Trophoblast cell (in vitro differentiated cells and primary cell): ENCODE measurements around the gene METRNL.

Source experiments
- DNase-seq, 2 donors: peaks; one replicate each; pipeline ENCODE4 v3.0.0-alpha.2; 2016
- H2AFZ ChIP-seq: 2 replicates; pipeline ENCODE4 v1.6.1; 2013; ENCODE audit warnings: low read length, moderate library complexity, mild to moderate bottlenecking; ENCODE audit not compliant: insufficient read depth, poor library complexity
- H2AK5ac ChIP-seq: 2 replicates; pipeline ENCODE4 v1.6.1; 2013; ENCODE audit warnings: mild to moderate bottlenecking, low read length
- H2BK120ac ChIP-seq: 2 replicates; pipeline ENCODE4 v1.6.1; 2013; ENCODE audit warnings: low read length, mild to moderate bottlenecking, moderate library complexity; ENCODE audit not compliant: insufficient read depth, poor library complexity
- H2BK12ac ChIP-seq: 2 replicates; pipeline ENCODE4 v1.6.1; 2013; ENCODE audit warnings: mild to moderate bottlenecking, low read length, moderate library complexity
- H2BK5ac ChIP-seq: 2 replicates; pipeline ENCODE4 v1.6.1; 2013; ENCODE audit warnings: low read length, low read depth, moderate library complexity, mild to moderate bottlenecking; ENCODE audit not compliant: poor library complexity
- H3K14ac ChIP-seq: 2 replicates; pipeline ENCODE4 v1.6.1; 2013; ENCODE audit warnings: mild to moderate bottlenecking, low read length
- H3K18ac ChIP-seq: 2 replicates; pipeline ENCODE4 v1.6.1; 2013; ENCODE audit warnings: mild to moderate bottlenecking, low read length
- H3K23ac ChIP-seq: 2 replicates; pipeline ENCODE4 v1.6.1; 2013; ENCODE audit warnings: low read length
- H3K27ac ChIP-seq: 2 replicates; pipeline ENCODE4 v1.5.1; 2013; ENCODE audit warnings: low read depth, mild to moderate bottlenecking, inconsistent platforms, low read length, moderate library complexity
- H3K27me3 ChIP-seq: 2 replicates; pipeline ENCODE4 v1.6.1; 2013; ENCODE audit warnings: inconsistent platforms, mild to moderate bottlenecking, low read length, moderate library complexity; ENCODE audit not compliant: insufficient read depth
- H3K36me3 ChIP-seq, 2 experiments: 1 replicate in 1 of 2; 2 replicates in 1 of 2; pipeline ENCODE4 v1.6.1; 2013; ENCODE audit warnings: low read length in 2 of 2, mild to moderate bottlenecking in 2 of 2, moderate library complexity in 1 of 2; ENCODE audit not compliant: insufficient read depth in 2 of 2, control insufficient read depth in 1 of 2
- H3K4ac ChIP-seq: 2 replicates; pipeline ENCODE4 v1.6.1; 2013; ENCODE audit warnings: low read depth, mild to moderate bottlenecking, low read length, moderate library complexity
- H3K4me1 ChIP-seq, 2 experiments: 1 replicate in 1 of 2; 2 replicates in 1 of 2; pipeline ENCODE4 v1.6.1; 2013; ENCODE audit warnings: low read length in 2 of 2, mild to moderate bottlenecking in 2 of 2, moderate library complexity in 1 of 2; ENCODE audit not compliant: insufficient read depth in 2 of 2, control insufficient read depth in 1 of 2
- H3K4me2 ChIP-seq: 2 replicates; pipeline ENCODE4 v1.6.1; 2013; ENCODE audit warnings: inconsistent platforms, mild to moderate bottlenecking, low read length, moderate library complexity
- H3K4me3 ChIP-seq: 2 replicates; pipeline ENCODE4 v1.5.1; 2013; ENCODE audit warnings: mild to moderate bottlenecking, low read depth, low read length, inconsistent platforms
- H3K79me1 ChIP-seq: one replicate; pipeline ENCODE4 v1.6.1; 2013; ENCODE audit warnings: low read length
- H3K79me2 ChIP-seq: 2 replicates; pipeline ENCODE4 v1.6.1; 2013; ENCODE audit warnings: low read length, mild to moderate bottlenecking; ENCODE audit not compliant: control insufficient read depth, insufficient read depth, poor library complexity
- H3K9ac ChIP-seq: 2 replicates; pipeline ENCODE4 v1.6.1; 2013; ENCODE audit warnings: mild to moderate bottlenecking, low read length
- H3K9me3 ChIP-seq: 2 replicates; pipeline ENCODE4 v1.6.1; 2013; ENCODE audit warnings: low read depth, mild to moderate bottlenecking, control low read depth, inconsistent platforms, low read length; ENCODE audit not compliant: insufficient read depth
- H4K12ac ChIP-seq: 2 replicates; pipeline ENCODE4 v1.6.1; 2013; ENCODE audit warnings: low read depth, mild to moderate bottlenecking, low read length, moderate library complexity
- H4K8ac ChIP-seq: 2 replicates; pipeline ENCODE4 v1.6.1; 2013; ENCODE audit warnings: low read depth, mild to moderate bottlenecking, low read length, moderate library complexity
- H4K91ac ChIP-seq: one replicate; pipeline ENCODE4 v1.6.1; 2013; ENCODE audit warnings: low read depth, mild to moderate bottlenecking, low read length, moderate library complexity
- WGBS: extraction: QIAGEN DNeasy Blood & Tissue Kit; methylation state at CpG from one replicate; pipeline ENCODE4 v1.1.7; 2013; ENCODE audit warnings: missing lambda C conversion rate; ENCODE audit not compliant: insufficient read length, insufficient coverage; ENCODE audit errors: extremely low coverage; 5-methylcytosine and 5-hydroxymethylcytosine counted together

Gene METRNL

GRCh38 chr17:83088451-83088850, 9.0 kb downstream of the METRNL start:
- Histone ChIP-seq H3K36me3 (peaks cover 52 to 53% of the 10 kb centered on the region in 2 experiments), H3K27ac (no peak overlapping the region), H2BK120ac (no peak overlapping the region), H4K8ac (no peak overlapping the region), H3K4me3 (no peak overlapping the region), H3K79me1 (peaks cover 26% of the 10 kb centered on the region), H3K18ac (peak overlapping the region; percentile 17), H3K4ac (no peak overlapping the region), H3K4me2 (no peak overlapping the region), H4K12ac (no peak overlapping the region), H3K27me3 (no peaks in the 10 kb centered on the region), H2BK5ac (no peak overlapping the region), H3K79me2 (peaks cover 43% of the 10 kb centered on the region), H4K91ac (no peak overlapping the region), H3K9ac (no peak overlapping the region), H2BK12ac (no peak overlapping the region), H3K23ac (no peak overlapping the region), H2AK5ac (no peak overlapping the region), H2AFZ (no peak overlapping the region), H3K9me3 (no peaks in the 10 kb centered on the region), H3K14ac (peak overlapping the region; percentile 13), H3K4me1 (peaks cover 59 to 69% of the 10 kb centered on the region in 2 experiments)
- WGBS, result no CpG with 5 or more reads among the region's 13 CpGs
- no peak for DNase-seq

- peaks cover 59 to 68% of the 10 kb centered on the region in 2 experiments for H3K4me1 ChIP-seq
- H2BK12ac ChIP-seq, result peak overlapping the region; percentile 12
- H3K14ac ChIP-seq, result peak overlapping the region; percentile 16
- H3K79me1 ChIP-seq, result peaks cover 24% of the 10 kb centered on the region
- peak overlapping the region; percentile 63 for H3K27ac ChIP-seq
- peak overlapping the region; percentile 48 for H4K91ac ChIP-seq
- no peak overlapping the region for H3K4me2 ChIP-seq
- H3K79me2 ChIP-seq, result peaks cover 43% of the 10 kb centered on the region
- H3K18ac ChIP-seq, result peak overlapping the region; percentile 58
- peak overlapping the region; percentile 25 for H3K4ac ChIP-seq
- no peaks in the 10 kb centered on the region for H3K9me3 ChIP-seq
- peaks cover 55 to 57% of the 10 kb centered on the region in 2 experiments for H3K36me3 ChIP-seq
- peak overlapping the region; percentile 10 for H2BK120ac ChIP-seq
- WGBS, result no CpG with 5 or more reads among the region's 15 CpGs
- H2AK5ac ChIP-seq, result no peak overlapping the region
- peak overlapping the region; percentile 10 for H2BK5ac ChIP-seq
- no peak overlapping the region for H3K9ac ChIP-seq
- H2AFZ ChIP-seq, result peak overlapping the region; percentile 26
- no peak for DNase-seq
- no peak overlapping the region for H3K4me3 ChIP-seq
- H3K23ac ChIP-seq, result no peak overlapping the region
- no peak overlapping the region for H4K8ac ChIP-seq
- no peak overlapping the region for H4K12ac ChIP-seq
- no peaks in the 10 kb centered on the region for H3K27me3 ChIP-seq
These were observed 9.5 kb downstream of the METRNL start for GRCh38 chr17:83088909-83089308.

- Histone ChIP-seq H2BK12ac (no peak overlapping the region), H3K9ac (no peak overlapping the region), H3K36me3 (peaks cover 62 to 64% of the 10 kb centered on the region in 2 experiments), H3K27me3 (no peaks in the 10 kb centered on the region), H2AK5ac (no peak overlapping the region), H2BK5ac (no peak overlapping the region), H3K79me2 (peaks cover 39% of the 10 kb centered on the region), H4K12ac (no peak overlapping the region), H4K8ac (no peak overlapping the region), H3K4me1 (peaks cover 54 to 61% of the 10 kb centered on the region in 2 experiments), H3K18ac (peak overlapping the region; percentile 58), H3K4me3 (no peak overlapping the region), H3K4me2 (no peak overlapping the region), H4K91ac (peak overlapping the region; percentile 48), H3K27ac (no peak overlapping the region), H3K9me3 (no peaks in the 10 kb centered on the region), H3K23ac (no peak overlapping the region), H2BK120ac (peak overlapping the region; percentile 10), H3K14ac (peak overlapping the region; percentile 16), H3K79me1 (peaks cover 19% of the 10 kb centered on the region), H2AFZ (no peak overlapping the region), H3K4ac (peak overlapping the region; percentile 16)
- no CpG with 5 or more reads among the region's 47 CpGs for WGBS
- DNase-seq, result peak; percentile 25 to 44
These were observed 10.1 kb downstream of the METRNL start for GRCh38 chr17:83089328-83090132.

GRCh38 chr17:83090444-83091256, 11.2 kb downstream of the METRNL start:
- no CpG with 5 or more reads among the region's 32 CpGs for WGBS
- Histone ChIP-seq H2BK120ac (no peak overlapping the region), H2AFZ (no peak overlapping the region)

More at GRCh38 chr17:83090444-83091256, 11.2 kb downstream of the METRNL start:
- peak overlapping the region; percentile 54 for H3K18ac ChIP-seq
- no peaks in the 10 kb centered on the region for H3K27me3 ChIP-seq
- peaks cover 68 to 70% of the 10 kb centered on the region in 2 experiments for H3K36me3 ChIP-seq
- H3K23ac ChIP-seq, result no peak overlapping the region
- H3K79me1 ChIP-seq, result peaks cover 17% of the 10 kb centered on the region
- no peak for DNase-seq
- peak overlapping the region; percentile 19 for H3K14ac ChIP-seq
- H4K12ac ChIP-seq, result no peak overlapping the region
- H3K9me3 ChIP-seq, result no peaks in the 10 kb centered on the region
- no peak overlapping the region for H3K27ac ChIP-seq
- H2AK5ac ChIP-seq, result no peak overlapping the region
- no peak overlapping the region for H2BK12ac ChIP-seq
- no peak overlapping the region for H4K91ac ChIP-seq
- H3K9ac ChIP-seq, result no peak overlapping the region
- peaks cover 30% of the 10 kb centered on the region for H3K79me2 ChIP-seq
- H3K4me1 ChIP-seq, result peaks cover 43 to 52% of the 10 kb centered on the region in 2 experiments
- no peak overlapping the region for H4K8ac ChIP-seq
- peak overlapping the region; percentile 65 for H3K4ac ChIP-seq
- no peak overlapping the region for H3K4me3 ChIP-seq
- no peak overlapping the region for H2BK5ac ChIP-seq
- no peak overlapping the region for H3K4me2 ChIP-seq
